HG03432 (cell line): ENCODE results near the gene ZBTB9.

Experiments used
- ATAC-seq: cut with Tn5 transposase; IDR thresholded peaks from one replicate; pipeline ENCODE4 v1.9.1; 2021; ENCODE audit warnings: mild to moderate bottlenecking, moderate library complexity; ENCODE audit not compliant: unreplicated experiment

The ZBTB9 gene

DNA sequence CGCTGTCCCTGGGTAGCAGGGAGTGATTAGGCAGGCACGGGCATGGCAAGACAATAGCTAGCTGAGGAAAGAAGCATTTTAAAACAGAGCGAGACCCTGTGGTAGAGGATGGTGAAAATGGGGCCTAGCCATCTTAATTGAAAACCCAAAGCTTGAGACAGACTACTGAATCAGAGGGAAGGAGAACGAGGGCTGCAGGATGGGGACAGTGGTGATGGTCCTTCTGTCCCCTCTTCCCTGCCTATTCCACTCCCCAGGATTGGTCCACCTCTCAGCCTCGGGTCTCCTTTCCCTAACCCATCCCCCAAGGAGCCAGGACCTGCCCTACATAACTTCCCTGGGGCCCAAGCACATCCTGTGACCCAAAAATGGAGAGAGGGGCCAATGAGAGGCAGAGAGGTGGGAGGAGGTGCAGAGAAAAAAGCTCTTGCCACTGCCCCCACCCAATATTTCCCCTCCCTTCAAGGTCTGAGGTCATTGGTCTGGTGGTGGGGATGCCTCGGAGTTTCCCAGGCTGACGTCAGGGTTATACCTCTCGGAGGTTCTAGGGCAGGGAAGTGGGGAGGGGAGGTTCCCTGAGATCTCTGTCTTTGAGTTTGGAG lies 35.6 kb upstream of the ZBTB9 start:
- ATAC-seq, result no peak

DNA sequence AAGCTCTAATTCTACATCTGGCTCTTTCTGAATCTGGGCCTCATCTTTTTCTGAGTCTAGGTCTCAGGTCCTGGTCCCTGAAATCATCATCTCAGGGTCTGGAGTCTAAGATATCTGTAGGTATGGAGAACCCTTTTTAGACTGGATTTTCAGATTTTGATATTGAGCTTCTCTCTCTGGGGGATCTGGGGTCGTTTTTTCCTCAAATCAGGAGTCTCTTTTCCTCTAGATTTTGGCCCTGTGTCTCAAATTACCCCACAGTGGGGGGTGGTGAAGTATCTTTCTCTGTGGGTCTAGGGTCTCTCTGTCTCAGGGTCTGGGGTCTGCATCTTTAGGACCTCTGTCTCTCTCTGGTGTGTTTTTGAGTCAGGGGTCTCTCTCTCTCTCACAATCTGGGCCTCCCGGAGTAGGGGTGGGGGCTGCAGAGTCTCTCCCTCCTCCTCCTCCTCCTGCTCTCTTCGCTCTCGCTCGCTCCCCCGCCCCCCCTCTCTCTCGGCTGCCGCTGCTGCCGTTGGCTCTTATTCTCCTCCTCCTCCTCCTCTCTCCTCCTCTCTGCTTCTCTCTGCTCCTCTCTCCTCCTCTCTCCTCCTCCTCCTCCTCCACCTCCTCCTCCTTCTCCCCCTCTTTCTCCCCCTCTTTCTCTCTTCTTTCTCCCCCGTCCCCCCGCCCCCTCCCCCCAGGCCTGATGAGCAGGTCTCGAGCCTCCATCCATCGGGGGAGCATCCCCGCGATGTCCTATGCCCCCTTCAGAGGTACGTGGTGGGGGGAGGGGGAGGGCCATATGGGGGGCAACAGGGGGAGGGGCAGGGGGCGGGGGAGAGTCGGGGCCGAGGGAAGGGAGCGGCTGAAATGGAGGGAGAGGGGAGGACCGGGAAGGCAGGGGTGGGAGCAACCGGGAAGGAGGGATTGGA lies 34.5 kb upstream of the ZBTB9 start, which contains the start of gene SYNGAP1:
TSS of gene SYNGAP1 (plus strand) at position 486 of the 911 bp plus-strand sequence. CDS start at position 686, 200 bp downstream.
- no peak for ATAC-seq

DNA sequence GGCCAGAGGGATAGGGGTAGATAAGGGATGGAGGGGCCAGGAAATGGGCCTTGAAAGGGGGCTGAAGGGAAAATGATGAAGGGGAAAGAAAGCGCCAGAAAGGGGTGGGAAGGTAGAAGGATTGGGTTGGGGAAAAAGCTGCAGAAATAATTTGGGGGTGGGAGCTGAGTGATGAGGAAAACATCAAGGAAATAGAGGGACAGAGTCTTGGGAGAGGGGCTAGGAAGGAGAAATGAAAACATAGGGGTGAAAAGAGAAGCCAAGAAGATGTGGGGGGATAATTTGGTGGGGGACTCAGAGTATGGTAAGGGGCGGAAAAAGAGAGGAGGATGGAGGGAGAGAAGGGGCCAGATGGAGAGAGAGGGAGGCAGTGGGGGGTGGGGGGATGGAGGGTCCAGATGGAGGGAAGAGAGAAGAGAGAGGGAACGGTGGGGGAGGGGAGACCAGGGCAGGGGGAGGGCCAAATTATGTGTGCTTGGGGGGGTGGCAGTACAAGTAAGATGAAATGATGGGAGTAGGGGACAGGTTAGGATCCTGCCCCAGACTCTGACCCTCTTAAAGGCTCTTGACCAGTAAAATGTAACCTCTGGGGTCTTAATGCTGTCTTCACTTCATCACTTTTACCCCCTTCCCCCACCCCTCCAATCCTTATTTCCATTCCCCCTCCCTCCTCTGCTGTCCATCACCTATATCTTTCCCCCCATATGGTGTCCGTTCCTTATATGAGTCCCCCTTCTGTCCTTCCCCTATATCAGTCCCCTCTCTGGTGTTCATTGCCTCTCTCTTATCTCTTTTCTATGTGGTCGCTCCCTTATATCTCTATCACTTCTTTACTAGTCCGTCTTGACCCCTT lies 33.7 kb upstream of the ZBTB9 start:
- no peak for ATAC-seq

DNA sequence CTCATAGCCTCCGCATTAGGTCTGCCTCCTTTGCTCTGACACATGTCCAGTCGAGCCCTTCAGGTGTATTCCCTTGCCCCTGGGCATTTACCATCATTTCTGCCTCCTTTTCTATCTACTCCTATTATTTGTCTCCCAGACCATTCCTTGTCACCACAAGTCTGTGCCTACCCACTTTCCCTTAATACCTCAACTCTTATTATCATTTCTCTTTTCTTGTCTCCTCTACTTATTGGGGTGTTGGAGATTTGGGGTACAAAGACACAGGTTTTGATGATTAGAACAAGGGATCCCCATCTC lies 33.1 kb upstream of the ZBTB9 start:
- ATAC-seq, result no peak

DNA sequence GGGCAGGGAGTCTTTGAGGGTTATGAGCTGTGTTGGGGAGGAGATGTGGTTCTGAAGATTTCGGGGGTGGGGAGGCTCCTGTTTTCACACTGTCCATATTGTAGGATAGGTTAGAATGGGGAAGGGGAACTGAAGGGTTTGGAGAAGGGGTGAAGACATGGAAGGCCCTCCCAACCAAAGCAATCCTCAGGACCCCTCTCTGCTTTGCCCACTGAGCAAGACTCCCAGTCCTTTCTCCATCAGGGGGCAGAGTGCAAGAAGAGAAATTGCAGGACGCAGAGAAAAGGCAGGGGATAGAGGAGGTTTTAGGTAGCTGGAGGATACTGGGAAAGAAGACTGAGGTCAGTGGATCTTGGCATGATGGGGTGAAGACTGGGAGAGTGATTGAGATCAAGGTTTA lies 30.6 kb upstream of the ZBTB9 start:
- ATAC-seq, result no peak

DNA sequence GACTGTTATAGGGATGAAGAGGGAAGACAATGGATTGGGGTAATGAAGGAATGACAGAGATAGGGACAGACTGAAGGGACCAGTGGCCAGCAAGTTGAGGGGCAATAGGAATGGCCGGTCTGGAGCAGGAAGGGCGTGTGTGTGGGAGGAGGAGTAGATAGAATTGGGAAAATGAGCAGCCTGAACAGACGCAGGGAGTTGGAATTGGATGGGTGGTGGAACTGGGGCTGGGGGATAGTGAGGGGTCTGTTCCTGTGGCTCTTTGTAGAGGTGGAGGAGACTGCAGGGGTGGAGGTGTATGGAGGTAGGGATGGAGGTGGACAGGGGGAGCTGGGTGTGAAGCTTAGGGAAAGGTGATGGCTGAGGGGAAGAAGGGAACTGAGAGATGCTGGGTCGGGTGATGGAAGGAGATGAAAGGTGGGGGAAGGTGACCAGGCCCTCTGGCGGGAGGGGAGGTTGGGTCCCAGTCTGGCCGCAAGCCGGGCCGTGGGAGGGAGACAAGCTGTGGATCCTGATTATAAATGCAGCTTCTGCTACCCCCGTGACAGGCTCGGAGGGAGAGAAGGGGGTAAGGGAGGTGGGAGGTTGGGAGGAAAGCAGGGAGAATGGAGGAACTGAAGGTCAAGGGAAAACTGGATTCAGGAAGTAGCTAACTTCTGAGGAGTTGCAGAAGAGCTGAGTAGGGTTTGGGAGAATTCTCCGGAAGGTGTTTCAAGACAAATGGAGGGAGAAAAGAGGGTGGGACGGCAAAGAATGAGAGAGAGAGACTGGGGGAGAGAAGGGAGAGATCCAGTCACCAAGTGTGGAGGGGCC lies 29.3 kb upstream of the ZBTB9 start:
- ATAC-seq, result no peak

DNA sequence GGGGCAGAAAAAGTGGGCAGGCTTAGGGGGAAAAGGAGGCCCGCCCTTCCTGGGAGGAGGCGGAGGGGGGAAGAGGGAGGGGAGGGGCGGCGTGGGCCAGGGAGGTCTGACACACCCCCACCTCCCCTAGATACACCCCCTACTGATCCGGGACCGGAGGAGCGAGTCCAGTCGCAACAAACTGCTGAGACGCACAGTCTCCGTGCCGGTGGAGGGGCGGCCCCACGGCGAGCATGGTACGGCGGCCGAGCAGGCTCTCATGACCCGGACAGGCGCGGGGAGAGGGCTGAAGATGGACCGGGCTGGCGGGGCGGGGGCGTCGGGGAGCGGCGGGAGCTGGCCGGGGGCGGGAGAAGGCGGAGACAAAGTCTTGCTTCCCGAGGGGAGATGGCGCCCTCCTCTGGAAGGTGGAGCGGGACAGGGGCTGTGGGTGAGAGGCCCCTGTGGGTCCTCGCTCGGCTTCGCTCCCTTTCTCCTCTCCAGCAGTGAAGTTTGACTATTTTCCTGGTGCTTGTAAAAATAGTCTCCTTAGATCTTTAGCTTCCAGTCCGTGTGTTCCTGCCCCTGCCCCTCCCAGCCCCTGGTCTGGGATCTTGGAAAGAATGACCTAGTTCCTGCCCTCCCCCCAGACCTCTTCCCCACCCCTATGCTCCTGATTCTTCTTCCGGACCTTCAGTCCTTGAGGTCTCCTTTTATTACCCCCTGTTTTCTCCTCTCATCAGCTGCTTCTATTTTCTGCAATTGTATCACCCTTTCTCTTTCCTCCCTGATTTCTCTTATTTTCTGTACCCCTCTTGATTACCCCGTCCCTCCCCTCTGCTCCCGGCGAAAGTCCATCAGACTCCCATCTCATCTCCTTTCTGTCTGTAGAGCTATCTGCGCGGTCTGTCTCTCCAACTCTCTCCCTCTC lies 28.5 kb upstream of the ZBTB9 start:
- peak; percentile 44 for ATAC-seq

DNA sequence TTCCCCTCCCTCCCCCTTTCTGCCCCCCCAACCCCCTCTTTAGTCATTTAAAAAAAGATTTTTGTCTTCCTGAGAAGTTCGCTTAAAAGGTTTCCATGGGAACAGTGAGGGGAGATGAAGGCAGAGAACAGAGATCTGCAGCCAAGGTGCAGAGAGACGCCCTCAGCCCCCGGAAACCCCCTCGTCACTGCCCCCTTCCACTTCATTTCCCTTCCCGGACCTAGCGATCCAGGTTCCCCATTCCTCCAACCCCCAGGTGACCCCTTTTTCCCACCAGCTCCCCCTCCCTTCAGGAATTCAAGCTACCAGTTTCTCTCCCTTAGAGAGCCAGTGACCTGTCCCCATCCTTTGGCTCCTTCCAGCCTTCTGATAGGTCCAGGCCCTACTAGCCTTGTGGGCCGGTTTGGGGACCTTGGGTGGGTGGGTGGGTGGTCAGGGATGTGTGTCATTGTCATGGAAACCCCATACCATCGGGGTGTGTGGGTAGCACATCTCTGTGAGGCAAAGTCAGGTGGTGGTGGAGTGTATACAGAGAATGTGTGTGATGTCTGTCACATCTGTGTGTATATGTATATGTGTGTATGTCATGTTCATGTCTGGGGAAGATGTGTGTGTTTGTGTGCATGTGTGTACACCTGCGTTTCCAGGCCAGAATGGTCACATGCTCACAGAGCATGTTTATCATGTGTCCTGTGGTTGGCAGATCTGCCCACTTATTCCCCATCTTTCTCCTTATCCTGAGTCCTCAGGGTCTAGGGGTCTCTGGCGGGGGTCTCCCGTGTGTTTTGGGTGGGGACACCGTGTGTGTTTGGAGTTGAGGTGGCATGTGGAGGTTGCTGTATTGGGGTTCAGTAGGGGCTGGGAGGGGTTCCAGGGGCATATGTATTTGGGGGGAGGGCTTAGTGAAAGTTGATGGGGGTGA lies 27.5 kb upstream of the ZBTB9 start:
- ATAC-seq, result no peak

DNA sequence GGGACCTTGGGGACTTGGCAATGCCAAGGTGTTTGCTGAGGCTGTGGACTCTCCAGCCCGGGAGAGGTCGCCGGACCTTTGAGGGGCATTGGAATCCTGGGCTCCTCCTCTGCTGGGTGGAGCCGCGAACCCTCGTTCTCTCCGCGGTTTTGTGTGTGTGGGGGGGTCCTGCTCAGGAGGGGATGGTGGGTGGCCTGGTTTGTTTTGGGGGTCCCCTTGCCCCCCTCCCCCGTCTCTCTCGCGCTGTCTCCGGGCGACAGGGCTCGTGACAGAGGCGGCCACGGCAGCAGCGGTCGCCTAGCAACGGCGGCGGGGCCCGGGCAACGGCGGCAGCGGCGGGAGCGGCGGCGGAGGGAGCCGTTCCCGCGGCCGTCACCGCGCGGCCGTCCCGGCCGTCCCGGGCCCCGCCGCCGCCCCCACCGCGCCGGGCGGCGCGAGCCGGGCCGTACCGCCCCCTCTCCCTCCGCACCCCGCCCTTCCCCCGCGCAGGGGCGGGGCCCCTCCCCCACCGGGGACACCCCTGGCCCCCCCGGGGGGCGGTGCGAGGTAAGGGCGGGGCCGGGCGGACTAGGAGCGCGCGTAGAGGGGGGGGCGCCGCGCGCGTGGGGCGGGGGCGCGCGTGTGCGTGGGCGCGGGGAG lies 26.7 kb upstream of the ZBTB9 start:
- no peak for ATAC-seq

DNA sequence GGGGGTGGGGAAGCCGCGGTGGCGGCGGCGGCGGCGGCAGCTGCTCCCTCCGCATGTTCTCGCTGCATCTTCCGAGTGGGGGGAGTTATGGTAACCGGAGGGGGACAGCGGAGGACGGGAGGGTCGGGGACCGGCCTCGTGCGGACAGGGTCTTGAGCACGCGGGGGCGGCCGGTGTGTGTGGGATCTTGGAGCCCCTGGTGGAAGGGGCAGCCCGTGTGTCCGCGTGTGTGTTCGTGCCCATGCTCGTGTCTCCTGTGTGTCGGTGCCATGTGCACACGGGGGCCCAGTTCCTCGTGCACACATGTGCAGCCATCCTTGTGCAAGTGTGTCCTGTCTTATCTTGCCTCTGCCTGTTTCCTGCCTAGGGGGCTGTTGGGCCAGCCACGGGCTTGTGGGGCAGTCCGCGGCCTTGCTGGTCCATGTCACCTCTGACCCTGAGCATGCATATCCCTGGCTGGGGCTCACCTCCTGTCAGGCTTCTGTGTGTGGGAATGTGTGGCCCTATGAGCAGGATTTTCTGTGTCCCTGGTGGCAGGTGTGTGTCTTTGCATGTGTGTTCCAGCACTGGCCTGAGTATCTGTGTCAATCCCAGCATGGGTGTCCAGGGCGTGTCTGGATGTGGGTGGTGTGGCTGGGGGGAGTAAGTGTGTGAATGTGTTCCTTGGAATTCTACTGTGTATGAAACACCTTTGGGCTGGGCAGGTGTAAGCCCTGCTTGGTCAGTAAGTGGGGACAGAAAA lies 26.0 kb upstream of the ZBTB9 start:
- ATAC-seq, result no peak

DNA sequence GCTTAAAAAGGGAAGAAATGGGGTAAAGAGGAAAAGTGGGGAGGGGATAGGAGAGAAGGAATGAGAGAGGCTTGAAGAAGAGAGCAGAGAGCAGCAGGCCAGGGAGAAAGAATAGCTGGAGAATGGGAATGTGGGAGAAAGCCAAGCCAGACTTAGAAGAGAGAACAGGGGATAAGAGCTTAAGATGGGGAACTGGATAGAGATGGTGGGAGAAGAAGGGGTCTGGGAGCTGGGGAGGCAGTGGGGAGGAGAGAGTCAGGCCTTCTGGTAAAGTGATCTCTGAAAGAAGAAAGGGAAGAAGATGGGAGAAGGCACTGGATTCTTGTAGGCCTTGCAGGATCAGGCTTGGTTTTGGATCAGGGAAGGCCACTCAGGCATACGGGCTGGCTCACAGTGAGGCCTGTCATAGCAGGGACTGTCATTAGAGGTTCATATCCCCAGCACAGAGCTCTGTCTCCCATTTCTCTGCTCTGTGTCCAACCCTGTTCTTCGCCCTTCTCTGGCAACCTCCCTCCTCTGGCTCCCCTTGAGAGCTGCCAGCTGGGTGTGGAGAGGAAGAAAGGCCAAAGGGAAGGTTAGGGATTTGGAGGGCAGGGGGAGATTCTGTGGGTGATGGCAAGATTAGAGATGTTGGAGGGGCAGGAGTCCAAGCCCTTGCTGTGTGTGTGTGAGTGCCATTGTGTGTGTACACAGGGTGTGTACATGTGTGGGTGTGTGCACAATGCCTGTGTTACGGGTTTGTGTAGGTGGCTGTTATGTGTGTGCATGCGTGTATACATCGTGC lies 25.2 kb upstream of the ZBTB9 start:
- no peak for ATAC-seq

DNA sequence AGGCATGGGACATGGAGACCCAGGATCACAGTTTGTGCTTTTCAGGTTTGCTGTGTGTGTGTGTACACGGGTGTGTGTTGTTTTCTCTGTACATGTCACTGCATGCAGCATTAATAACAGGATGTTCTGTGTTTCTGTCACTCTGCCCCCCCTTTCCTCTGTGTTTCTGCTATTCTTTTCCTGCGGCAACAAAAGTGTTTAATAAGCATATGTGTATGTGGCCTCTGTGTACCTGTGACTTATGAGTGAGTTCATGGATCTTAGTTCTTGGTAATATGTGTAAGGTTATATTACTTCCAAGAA lies 24.7 kb upstream of the ZBTB9 start:
- ATAC-seq, result no peak

DNA sequence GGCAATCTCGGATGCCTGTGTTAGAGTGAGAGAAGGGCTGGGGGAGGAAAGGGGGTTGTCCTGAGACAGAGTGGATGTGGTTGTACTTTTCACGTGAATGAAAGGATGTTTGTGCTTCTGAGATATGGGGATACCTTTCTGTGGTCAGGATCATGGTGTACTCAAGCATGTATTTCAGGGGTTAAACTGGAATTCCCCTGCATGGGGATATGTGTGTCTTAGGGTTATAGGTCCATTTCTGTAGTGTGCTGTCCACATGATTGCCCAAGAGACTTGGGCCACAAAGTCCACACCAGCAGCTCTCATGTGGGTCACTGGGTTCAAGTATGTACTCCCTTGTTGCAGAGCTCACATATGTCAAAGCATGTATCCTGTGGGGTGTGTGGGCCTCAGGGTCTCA lies 24.0 kb upstream of the ZBTB9 start:
- no peak for ATAC-seq

DNA sequence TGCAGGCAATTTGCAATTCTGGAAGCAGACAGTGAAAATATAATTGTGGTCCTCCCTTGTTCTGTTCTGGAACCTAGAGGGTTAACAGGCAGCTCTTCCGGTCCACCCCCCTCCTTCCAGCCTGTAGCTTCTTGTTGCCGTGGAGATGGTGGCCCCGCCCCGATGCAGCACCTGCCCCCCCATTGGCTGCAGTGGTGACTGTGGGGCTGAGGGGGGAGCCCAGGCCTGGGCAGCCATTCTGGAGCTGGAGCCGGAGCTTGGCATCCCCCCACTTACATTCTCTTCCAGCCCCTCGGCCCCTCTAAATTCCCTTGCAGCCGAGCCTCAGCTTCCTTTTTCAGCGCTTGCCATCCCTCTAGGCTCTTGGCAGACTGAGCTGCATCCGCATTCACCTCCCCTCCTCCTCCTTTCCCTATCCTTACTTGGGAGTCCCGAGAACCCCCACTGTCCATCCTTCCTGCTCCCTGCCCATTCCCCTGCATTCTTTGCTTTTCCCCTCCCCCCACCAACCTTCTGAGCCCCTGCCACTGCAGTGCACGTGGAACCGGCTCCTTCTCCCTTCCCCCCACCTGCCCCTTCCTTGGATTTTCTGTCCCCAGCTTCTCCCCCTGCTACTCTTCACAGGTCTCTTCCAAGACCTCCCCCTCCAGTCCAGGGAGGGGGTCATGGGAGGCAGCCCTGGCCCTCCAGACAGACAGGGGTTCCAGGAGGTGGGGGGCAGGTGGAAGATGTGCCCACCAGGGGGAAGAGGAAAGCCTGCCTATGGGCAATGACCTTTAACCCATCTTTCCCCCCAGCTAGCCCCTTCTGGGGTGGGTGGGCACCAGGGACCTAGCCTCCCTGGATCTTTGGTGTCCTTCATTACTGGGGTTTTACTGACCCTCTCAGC lies 23.1 kb upstream of the ZBTB9 start:
- peak; percentile 57 for ATAC-seq

DNA sequence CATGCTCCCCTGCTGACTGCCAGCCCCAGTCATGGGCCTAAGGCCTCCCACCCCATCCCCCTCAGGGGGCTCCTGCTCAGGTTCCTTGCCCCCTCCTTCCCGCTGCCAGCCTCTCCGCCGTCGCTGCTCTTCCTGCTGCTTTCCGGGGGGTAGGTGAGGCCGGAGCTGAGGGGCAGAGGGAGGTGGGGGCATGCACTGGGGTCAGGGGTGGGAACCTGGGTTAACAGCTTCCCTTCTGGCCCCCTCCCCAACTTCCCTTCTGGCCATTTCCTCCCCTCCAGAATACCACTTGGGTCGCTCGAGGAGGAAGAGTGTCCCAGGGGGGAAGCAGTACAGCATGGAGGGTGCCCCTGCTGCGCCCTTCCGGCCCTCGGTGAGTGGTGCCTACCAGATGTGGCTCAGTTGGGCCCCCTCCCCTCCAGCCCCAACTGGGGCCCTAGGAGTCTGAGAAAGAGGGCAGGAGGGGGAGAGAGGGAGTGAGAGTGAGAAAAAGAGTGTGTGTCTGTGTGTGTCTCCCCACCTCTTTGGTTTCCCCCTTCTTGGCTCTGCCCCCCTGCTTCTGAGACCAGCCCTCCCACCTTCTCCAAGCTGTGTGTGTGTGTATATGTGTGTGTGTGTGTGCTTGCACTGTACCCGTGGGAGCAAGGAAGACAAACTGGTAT lies 22.4 kb upstream of the ZBTB9 start:
- no peak for ATAC-seq
